HG03354 (cell line): ENCODE results near the gene MUC6.

Source experiments
- ATAC-seq: cut with Tn5 transposase; IDR thresholded peaks from one replicate; pipeline ENCODE4 v1.9.1; 2021; ENCODE audit warnings: mild to moderate bottlenecking; ENCODE audit not compliant: unreplicated experiment, poor library complexity, severe bottlenecking

The MUC6 gene

GRCh38 chr11:1012291-1012690, 24.2 kb downstream of the MUC6 start:
- ATAC-seq: no peak

- no peak for ATAC-seq
Measured at GRCh38 chr11:1011320-1011698, 25.2 kb downstream of the MUC6 start.

- no peak for ATAC-seq
Measured at GRCh38 chr11:1010551-1011319, 25.8 kb downstream of the MUC6 start.

DNA sequence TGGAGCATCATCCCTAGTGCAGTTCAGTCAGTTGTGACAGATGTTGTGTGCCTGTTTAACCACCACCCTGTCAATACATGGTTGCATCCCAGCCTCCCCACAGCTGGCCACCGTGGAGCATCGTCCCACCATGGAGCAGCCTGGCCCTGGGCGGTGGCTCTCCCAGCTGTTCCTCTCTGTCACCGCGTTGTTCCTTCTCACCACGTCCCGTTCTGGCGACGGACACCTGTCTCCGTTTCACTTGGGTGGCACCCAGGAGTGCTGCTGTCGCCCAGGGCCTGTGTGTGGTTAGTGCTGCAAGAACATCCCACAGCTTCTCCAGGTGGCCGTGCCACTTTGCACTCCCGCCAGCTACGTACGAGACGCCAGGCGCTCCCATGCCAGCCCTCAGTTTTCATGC, 26.5 kb downstream of the MUC6 start:
- ATAC-seq: no peak

- ATAC-seq: no peak
Measured at GRCh38 chr11:1009371-1009770, 27.1 kb downstream of the MUC6 start.

DNA sequence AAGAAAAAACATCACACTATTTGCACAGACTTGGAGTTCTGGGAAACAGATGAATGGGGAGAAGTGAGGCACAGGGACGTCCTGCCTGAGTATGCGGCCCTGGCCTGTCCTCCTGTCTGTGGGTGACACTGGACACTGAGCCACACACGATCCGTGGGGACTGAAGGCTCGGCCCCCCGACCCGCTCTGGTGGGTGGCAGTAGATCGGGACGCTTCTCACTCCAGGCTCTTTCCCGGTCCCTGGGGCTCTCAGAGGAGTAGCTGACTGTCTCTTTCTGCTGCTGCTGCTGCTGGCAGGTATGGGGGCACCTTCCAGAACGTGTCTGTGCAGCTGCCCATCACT, 27.7 kb downstream of the MUC6 start:
- ATAC-seq: no peak

DNA sequence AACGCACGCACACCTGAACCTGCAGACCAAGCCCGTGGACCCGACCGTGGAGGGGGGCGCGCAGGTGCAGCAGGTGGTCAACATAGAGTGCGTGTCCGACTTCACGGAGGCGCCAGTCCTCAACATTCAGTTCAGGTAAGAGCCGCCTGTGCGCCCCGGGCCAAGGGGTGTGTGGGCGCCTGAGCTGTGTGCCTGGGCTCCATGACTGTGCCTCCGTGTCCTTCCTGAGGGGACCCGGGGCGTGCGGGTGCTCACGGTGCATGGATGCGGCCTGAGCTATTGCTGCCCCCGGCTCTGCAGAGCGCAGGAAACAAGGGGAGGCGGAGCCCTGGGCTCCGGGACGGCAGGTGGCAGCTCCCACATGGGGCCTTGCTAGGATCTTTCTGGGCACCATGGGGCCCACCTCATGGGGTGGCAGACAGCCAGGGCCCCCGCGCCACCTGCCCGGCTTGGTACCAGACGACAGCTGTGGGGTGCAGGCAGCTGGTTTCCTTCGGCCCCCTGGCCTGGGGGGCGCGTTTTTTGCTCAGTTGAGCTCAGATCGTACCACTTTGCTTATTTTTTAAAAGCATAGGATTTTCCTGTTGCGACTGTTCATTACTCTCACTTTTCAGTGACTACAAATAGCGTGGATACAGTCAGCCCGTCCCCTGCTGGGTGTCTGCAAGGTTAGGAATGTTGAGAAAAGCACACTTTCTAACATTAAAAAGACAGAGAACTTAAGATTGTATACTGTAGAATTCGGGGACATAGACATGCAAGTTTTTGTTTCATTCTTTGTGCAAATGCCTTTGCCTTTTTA, 28.3 kb downstream of the MUC6 start:
- no peak for ATAC-seq

GRCh38 chr11:1007279-1007678, 29.2 kb downstream of the MUC6 start:
- ATAC-seq: no peak

DNA sequence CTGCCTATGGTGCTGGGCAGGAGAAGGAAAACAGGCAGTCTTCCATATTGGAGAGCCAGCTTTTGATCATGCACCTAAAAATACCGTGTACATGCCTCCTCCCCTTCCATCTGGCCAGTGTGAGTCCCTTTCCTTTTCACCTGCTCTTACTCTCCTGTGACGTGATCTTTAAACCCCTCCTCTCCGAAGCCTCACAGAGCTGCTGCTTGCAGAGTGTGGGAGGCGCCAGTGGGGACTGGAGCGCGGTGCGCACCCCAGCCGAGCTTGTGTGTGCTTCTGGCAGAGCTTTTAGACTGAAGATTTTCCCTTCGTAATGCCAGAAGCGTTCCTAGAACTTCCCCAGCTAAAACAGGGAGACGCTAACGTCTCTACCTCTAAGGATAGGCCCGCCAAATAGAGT, 29.8 kb downstream of the MUC6 start:
- no peak for ATAC-seq

DNA sequence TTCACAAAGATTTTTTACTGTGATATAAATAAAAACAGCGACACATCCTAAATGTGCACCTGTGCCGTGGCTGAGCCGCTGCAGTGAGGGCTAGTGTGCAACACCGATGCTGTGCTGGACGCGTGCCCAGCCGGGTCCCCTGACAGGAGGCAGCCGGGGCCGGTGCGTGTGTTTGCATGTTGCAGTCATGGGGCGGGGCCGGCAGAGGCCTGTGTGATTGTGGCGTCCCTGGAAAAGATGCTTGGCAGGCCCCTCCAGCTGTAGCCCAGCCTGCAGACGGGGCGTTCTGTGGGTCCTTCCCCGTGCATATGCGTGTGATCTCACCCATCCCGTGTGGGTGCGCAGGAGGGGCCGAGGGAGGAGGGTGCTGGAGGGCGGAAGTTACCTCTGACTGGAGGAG, 30.6 kb downstream of the MUC6 start:
- ATAC-seq: no peak

DNA sequence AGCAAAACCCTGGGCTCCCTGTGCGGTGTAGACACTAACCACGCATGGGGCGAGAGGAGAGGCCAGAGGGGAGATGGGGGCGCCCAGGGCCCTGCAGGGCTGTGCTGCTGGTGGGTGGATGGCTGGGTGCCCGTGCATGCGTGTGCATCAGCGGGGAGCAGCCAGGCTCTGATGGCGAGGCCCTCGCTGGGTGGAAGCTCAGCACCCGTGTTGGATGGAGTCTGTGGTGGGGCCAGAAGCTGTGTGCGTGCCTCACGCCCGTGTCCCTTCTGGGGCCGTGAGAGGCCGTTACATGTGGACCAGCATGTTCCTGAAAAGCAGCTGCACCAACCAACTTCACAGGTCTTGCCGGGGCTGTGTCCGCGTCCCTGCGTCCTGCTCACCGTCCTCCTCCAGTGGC, 33.4 kb downstream of the MUC6 start:
- ATAC-seq: no peak

DNA sequence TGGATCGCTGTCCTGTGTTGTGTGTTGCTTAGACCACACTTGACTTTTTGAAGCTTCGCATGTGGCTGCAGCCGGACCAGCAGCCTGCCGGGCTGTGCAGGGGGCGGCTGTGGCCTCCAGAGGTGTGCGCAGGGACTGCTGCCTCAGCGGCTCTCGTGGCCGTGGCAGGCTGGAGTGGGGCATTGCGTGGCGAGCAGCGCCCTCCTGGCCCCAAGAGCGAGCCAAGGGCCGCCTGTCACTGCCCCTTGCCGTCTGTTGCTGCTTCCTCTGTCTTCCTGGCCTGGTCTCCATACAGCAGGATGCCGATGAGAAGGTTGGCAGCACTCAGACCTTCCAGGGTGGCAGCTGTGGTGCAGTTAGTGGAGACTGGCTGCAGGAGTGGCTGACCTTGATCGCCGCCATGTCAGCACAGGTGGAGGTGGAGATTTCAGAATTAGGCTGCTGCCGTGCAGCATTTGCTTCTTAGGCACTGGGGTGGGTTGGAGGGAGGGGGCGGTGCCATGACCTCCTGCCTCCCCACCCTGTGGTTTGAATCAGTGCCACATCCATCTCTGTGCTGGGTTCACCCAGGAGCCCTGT, 34.0 kb downstream of the MUC6 start:
- no peak for ATAC-seq

- no peak for ATAC-seq
Measured at GRCh38 chr11:1001617-1002405, 34.7 kb downstream of the MUC6 start.

DNA sequence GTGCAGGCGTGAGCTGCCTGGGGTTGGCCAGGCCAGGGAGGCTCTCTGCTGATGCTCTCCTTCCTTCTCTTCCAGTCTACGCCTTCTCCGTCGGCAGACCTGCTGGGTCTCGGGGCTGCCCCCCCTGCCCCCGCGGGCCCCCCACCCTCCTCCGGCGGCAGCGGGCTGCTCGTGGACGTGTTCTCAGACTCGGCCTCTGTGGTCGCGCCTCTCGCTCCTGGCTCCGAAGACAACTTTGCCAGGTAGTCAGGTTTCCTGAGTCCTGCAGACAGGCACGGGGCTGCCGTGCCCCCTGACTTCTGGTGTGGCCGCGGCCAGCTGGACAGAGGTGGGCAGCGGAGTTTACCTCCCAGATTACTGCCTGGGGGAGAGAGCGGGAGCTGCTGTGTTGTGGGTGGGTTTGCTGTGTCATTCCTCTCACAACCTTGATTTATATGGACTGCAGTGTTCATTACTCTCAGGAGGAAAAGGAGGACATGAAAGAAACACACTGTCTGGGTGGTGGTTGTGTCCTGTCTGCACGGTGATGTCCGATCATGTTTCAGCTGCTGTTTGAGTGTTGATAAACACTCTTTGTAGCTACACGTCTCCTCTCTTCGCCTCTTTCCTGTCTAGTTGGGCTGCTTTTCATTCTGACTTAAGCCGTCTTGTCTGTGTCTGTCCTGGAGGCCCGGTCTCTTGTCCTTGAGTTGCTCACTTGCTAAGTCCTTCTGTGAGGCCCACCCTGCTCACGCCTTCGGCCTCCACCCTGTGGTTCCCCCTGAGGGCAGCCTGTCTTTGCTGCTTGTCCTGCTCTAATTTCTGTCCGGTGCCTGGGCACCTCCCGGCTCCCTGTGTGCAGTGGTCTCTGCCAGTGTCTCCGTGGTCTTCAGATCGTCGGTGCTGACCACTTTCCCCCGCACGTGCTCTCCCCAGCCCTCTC, 35.9 kb downstream of the MUC6 start:
- ATAC-seq: no peak

DNA sequence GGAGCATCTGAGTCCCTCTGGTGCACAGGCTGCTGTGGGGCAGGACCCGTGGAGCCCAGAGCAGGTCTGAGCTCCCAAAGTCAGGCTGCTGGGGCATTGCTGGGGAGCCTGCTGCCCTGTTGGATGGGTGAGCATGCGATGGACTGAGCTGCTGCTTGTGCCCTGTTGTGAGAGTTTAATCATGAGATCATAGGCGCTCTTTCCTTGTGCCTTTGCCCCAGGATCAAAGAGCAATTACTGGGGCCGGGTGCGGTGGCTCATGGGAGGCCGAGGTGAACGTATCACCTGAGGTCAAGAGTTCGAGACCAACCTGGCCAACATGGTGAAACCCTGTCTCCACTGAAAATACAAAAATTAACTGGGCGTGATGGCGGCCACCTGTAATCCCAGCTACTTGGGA, 37.5 kb downstream of the MUC6 start:
- no peak for ATAC-seq

GRCh38 chr11:997907-998306, 38.6 kb downstream of the MUC6 start:
- ATAC-seq: no peak

GRCh38 chr11:996681-997080, 39.8 kb downstream of the MUC6 start:
- ATAC-seq: no peak

DNA sequence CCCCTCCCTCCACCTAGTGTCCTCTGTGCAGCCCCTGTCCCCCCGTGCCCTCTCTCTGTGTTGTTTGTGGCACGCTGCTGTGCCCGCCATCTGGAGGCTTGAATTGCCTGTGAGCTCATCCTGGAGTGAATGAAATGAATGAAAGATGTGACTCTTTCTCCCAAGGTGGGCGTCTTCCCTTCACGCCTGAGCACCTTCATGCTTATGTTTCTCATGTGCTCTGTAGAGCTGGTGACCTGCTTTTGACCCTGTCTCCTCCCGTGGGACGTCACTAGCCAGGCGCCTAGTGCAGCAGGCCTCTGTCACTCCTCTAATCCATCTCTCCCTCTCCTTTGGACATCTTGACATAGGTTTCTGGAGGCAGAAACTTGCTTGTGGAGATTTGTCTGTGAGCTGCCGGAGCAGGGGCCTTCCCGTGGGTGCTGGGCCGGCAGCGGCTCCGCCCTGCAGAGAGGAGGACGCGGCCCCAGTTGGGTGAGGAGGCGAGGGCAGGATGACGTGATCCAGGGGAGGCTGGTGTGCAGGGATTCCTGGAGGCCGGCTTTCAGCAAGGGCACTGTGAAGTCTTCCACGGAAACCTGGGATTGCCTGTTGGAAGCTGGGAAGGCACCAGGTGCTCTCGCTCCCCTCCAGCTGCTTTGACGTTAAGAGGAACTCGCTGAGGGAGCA, 40.6 kb downstream of the MUC6 start:
- peak; percentile 61 for ATAC-seq
